K562 (cell line): ENCODE data around the gene AHSA1. TPM values are rescaled to one million over a fixed set of nuclear protein-coding genes. Genes with fewer than 3 reads are reported as not detected.

Source experiments
- CREB1 ChIP-seq, 2 experiments: sonication (generic) in 1 of 2; formaldehyde crosslinking in 1 of 2; IDR thresholded peaks; 2 replicates each; pipeline versions ENCODE4 v1.6.1 to v1.8.0; 2012 to 2022; ENCODE audit warnings: inconsistent platforms in 1 of 2, mild to moderate bottlenecking in 1 of 2, missing genetic modification reagents in 1 of 2, moderate library complexity in 1 of 2
- DPF2 ChIP-seq: fragments of 450-650 bp; IDR thresholded peaks from 2 replicates; pipeline ENCODE4 v1.6.1; 2016
- GATA2 ChIP-seq: sonication (generic); formaldehyde crosslinking; IDR thresholded peaks from 2 replicates; pipeline ENCODE4 v1.4.0; 2020; ENCODE audit warnings: mild to moderate bottlenecking, missing genetic modification reagents
- PURB ChIP-seq: sonication (generic); formaldehyde crosslinking; IDR thresholded peaks from 2 replicates; pipeline ENCODE4 v1.9.0; 2021; ENCODE audit warnings: low read depth, mild to moderate bottlenecking, missing genetic modification reagents
- SNIP1 ChIP-seq: fragments of 450-650 bp; IDR thresholded peaks from 2 replicates; pipeline ENCODE4 v1.7.1; 2017; ENCODE audit warnings: low read depth, mild to moderate bottlenecking
- TEAD1 ChIP-seq, 2 experiments: fragments of 450-650 bp in 1 of 2; sonication (generic) in 1 of 2; formaldehyde crosslinking; IDR thresholded peaks; 2 replicates each; pipeline versions ENCODE4 v1.4.0 to v1.8.0; 2020 to 2022; ENCODE audit warnings: mild to moderate bottlenecking in 2 of 2, missing genetic modification reagents in 1 of 2
- ZNF354B ChIP-seq: fragments of 250-450 bp; sonication (Bioruptor Pico); IDR thresholded peaks from 2 replicates; pipeline ENCODE4 v1.4.0; 2020
- polyA plus RNA-seq, 8 experiments: library from polyadenylated mRNA; depleted of rRNA in 4 of 8; stranded (reverse) in 5 of 8; unstranded in 3 of 8; fragments of >200 nt; fragmentation: Nextera tagmentation in 2 of 8; fragmentation: Illumina TruSeq in 1 of 8; extraction: Ambion mirVana in 2 of 8; extraction: Trizol in 1 of 8; gene quantifications; 2 replicates each; pipeline versions ENCODE4 v1.2.1 to v1.2.3, GENCODE V29; 2011 to 2014; ENCODE audit warnings: inconsistent platforms in 1 of 8, missing spikeins in 1 of 8
- total RNA-seq, 7 experiments: library from RNA; depleted of rRNA in 6 of 7; stranded (reverse); fragments of >200 nt in 6 of 7; fragmentation: Illumina TruSeq in 2 of 7; extraction: Trizol in 2 of 7; gene quantifications; 2 replicates each; pipeline versions ENCODE4 v1.2.1 to v1.2.3, GENCODE V29; 2011 to 2021; ENCODE audit warnings: low replicate concordance in 1 of 7
- TF ChIP-seq, protein P1 (sequence below): fragments of 450-650 bp; IDR thresholded peaks from 2 replicates; pipeline ENCODE4 v1.6.1; 2016
- TF ChIP-seq, protein P2 (sequence below): sonication (generic); formaldehyde crosslinking; IDR thresholded peaks from 2 replicates; pipeline ENCODE4 v1.8.0; 2023; ENCODE audit warnings: mild to moderate bottlenecking, missing genetic modification reagents
- TF ChIP-seq, protein P3 (sequence below): fragments of 450-650 bp; IDR thresholded peaks from 2 replicates; pipeline ENCODE4 v1.6.1; 2016; ENCODE audit warnings: missing biosample characterization, missing genetic modification characterization
- TF ChIP-seq, protein P4 (sequence below): sonication (generic); formaldehyde crosslinking; IDR thresholded peaks from 2 replicates; pipeline ENCODE4 v1.8.1; 2023; ENCODE audit warnings: missing genetic modification reagents, mild to moderate bottlenecking, borderline replicate concordance
- TF ChIP-seq, protein P5 (sequence below): fragments of 250-450 bp; sonication (Bioruptor Pico); IDR thresholded peaks from 2 replicates; pipeline ENCODE4 v1.4.0; 2020

The AHSA1 gene
- total and polyA plus RNA-seq, 9 of the 15 experiments (the other 6 are each of a cell fraction or from before 2014, with no cell fraction given): 41.4 to 317 (median 184) TPM

DNA sequence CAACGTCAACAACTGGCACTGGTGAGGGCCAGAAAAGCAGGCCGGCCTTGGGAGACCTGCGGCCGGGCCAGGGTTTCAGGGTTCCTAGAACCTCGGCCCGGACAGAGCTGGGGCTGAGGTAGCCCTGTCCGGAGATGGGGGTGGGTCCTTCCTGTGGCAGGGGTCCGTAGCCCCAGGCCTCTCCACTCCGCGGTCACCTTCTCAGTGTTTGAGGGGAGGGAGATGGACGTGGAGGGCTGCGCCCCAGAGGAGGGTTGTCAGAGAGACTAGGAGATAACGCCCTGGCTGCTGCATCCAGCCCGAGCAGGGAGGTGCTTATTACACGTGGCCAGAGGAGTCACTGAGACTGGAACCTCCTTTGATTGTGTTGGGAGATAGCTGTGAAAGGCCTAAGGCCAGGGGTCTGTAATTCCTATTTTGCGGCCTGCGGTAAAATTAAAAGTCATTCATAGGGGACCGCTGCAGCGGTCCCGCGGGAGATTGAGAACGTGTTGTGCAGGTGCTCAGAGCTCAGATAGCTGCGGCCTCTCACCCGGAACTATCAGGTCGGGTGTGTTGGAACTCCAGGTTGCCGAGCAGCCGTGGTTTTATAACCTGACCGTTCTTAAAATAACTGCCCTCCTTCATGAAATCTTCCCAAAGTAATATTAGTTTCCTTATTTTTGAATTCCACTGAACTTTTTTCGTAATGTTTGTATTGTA, 507 bp downstream of the AHSA1 start (continued):
- TF ChIP-seq, protein P1, sequence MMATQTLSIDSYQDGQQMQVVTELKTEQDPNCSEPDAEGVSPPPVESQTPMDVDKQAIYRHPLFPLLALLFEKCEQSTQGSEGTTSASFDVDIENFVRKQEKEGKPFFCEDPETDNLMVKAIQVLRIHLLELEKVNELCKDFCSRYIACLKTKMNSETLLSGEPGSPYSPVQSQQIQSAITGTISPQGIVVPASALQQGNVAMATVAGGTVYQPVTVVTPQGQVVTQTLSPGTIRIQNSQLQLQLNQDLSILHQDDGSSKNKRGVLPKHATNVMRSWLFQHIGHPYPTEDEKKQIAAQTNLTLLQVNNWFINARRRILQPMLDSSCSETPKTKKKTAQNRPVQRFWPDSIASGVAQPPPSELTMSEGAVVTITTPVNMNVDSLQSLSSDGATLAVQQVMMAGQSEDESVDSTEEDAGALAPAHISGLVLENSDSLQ: no peak
- TF ChIP-seq TEAD1 (CRISPR knock-in tag; IDR thresholded peaks at IDR 0.05) (0 out of 4 replicates have a peak, but pooled peaks of 1 of the 2 experiments have one; percentile 22), PURB (CRISPR knock-in tag) (no peak), CREB1 (IDR thresholded peaks at IDR 0.05) (no peak), CREB1 (CRISPR knock-in tag; IDR thresholded peaks at IDR 0.05) (0 out of 2 replicates have a peak, but pooled peaks have one; percentile 5), SNIP1 (no peak), GATA2 (CRISPR knock-in tag) (no peak), ZNF354B (no peak), DPF2 (no peak)
- TF ChIP-seq, protein P2, sequence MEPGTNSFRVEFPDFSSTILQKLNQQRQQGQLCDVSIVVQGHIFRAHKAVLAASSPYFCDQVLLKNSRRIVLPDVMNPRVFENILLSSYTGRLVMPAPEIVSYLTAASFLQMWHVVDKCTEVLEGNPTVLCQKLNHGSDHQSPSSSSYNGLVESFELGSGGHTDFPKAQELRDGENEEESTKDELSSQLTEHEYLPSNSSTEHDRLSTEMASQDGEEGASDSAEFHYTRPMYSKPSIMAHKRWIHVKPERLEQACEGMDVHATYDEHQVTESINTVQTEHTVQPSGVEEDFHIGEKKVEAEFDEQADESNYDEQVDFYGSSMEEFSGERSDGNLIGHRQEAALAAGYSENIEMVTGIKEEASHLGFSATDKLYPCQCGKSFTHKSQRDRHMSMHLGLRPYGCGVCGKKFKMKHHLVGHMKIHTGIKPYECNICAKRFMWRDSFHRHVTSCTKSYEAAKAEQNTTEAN (CRISPR knock-in tag): no peak
- TF ChIP-seq, protein P3, sequence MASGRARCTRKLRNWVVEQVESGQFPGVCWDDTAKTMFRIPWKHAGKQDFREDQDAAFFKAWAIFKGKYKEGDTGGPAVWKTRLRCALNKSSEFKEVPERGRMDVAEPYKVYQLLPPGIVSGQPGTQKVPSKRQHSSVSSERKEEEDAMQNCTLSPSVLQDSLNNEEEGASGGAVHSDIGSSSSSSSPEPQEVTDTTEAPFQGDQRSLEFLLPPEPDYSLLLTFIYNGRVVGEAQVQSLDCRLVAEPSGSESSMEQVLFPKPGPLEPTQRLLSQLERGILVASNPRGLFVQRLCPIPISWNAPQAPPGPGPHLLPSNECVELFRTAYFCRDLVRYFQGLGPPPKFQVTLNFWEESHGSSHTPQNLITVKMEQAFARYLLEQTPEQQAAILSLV (tag): no peak
- TF ChIP-seq, protein P4, sequence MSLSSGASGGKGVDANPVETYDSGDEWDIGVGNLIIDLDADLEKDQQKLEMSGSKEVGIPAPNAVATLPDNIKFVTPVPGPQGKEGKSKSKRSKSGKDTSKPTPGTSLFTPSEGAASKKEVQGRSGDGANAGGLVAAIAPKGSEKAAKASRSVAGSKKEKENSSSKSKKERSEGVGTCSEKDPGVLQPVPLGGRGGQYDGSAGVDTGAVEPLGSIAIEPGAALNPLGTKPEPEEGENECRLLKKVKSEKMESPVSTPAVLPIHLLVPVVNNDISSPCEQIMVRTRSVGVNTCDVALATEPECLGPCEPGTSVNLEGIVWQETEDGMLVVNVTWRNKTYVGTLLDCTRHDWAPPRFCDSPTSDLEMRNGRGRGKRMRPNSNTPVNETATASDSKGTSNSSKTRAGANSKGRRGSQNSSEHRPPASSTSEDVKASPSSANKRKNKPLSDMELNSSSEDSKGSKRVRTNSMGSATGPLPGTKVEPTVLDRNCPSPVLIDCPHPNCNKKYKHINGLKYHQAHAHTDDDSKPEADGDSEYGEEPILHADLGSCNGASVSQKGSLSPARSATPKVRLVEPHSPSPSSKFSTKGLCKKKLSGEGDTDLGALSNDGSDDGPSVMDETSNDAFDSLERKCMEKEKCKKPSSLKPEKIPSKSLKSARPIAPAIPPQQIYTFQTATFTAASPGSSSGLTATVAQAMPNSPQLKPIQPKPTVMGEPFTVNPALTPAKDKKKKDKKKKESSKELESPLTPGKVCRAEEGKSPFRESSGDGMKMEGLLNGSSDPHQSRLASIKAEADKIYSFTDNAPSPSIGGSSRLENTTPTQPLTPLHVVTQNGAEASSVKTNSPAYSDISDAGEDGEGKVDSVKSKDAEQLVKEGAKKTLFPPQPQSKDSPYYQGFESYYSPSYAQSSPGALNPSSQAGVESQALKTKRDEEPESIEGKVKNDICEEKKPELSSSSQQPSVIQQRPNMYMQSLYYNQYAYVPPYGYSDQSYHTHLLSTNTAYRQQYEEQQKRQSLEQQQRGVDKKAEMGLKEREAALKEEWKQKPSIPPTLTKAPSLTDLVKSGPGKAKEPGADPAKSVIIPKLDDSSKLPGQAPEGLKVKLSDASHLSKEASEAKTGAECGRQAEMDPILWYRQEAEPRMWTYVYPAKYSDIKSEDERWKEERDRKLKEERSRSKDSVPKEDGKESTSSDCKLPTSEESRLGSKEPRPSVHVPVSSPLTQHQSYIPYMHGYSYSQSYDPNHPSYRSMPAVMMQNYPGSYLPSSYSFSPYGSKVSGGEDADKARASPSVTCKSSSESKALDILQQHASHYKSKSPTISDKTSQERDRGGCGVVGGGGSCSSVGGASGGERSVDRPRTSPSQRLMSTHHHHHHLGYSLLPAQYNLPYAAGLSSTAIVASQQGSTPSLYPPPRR (CRISPR knock-in tag): 0 out of 2 replicates have a peak, but pooled peaks have one; percentile 1
- TF ChIP-seq, protein P5, sequence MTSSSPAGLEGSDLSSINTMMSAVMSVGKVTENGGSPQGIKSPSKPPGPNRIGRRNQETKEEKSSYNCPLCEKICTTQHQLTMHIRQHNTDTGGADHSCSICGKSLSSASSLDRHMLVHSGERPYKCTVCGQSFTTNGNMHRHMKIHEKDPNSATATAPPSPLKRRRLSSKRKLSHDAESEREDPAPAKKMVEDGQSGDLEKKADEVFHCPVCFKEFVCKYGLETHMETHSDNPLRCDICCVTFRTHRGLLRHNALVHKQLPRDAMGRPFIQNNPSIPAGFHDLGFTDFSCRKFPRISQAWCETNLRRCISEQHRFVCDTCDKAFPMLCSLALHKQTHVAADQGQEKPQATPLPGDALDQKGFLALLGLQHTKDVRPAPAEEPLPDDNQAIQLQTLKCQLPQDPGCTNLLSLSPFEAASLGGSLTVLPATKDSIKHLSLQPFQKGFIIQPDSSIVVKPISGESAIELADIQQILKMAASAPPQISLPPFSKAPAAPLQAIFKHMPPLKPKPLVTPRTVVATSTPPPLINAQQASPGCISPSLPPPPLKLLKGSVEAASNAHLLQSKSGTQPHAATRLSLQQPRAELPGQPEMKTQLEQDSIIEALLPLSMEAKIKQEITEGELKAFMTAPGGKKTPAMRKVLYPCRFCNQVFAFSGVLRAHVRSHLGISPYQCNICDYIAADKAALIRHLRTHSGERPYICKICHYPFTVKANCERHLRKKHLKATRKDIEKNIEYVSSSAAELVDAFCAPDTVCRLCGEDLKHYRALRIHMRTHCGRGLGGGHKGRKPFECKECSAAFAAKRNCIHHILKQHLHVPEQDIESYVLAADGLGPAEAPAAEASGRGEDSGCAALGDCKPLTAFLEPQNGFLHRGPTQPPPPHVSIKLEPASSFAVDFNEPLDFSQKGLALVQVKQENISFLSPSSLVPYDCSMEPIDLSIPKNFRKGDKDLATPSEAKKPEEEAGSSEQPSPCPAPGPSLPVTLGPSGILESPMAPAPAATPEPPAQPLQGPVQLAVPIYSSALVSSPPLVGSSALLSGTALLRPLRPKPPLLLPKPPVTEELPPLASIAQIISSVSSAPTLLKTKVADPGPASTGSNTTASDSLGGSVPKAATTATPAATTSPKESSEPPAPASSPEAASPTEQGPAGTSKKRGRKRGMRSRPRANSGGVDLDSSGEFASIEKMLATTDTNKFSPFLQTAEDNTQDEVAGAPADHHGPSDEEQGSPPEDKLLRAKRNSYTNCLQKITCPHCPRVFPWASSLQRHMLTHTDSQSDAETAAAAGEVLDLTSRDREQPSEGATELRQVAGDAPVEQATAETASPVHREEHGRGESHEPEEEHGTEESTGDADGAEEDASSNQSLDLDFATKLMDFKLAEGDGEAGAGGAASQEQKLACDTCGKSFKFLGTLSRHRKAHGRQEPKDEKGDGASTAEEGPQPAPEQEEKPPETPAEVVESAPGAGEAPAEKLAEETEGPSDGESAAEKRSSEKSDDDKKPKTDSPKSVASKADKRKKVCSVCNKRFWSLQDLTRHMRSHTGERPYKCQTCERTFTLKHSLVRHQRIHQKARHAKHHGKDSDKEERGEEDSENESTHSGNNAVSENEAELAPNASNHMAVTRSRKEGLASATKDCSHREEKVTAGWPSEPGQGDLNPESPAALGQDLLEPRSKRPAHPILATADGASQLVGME: no peak
